ENCODE results near the gene ALOX15B.

ALOX15B gene

GRCh38 chr17:8005967-8006730 lies 32.7 kb upstream of the ALOX15B start:
- TF ChIP-seq CTCF (conservative IDR thresholded peaks at IDR 0.05; ENCODE audit: low read depth, low read length), result no peak

GRCh38 chr17:8006836-8007680 lies 31.8 kb upstream of the ALOX15B start:
- TF ChIP-seq CTCF (conservative IDR thresholded peaks at IDR 0.05; ENCODE audit: low read depth, low read length), result no peak
- H3K4me3 ChIP-seq (ENCODE audit: low read length), result no peak overlapping the region
- DNase-seq (ENCODE audit: low read depth), result no peak

More at GRCh38 chr17:8005967-8006730, 32.7 kb upstream of the ALOX15B start:
- H3K4me3 ChIP-seq (ENCODE audit: low read length), result no peak overlapping the region
- DNase-seq (ENCODE audit: low read depth), result no peak

- TF ChIP-seq CTCF (conservative IDR thresholded peaks at IDR 0.05; ENCODE audit: low read depth, low read length), result no peak
- no peak overlapping the region for H3K4me3 ChIP-seq (ENCODE audit: low read length)
- DNase-seq (ENCODE audit: low read depth), result no peak
Observed at GRCh38 chr17:8007836-8008235, 31.0 kb upstream of the ALOX15B start.

- TF ChIP-seq CTCF (conservative IDR thresholded peaks at IDR 0.05; ENCODE audit: low read depth, low read length), result no peak
- H3K4me3 ChIP-seq (ENCODE audit: low read length), result no peak overlapping the region
Observed at GRCh38 chr17:8012045-8012580, 26.7 kb upstream of the ALOX15B start.

GRCh38 chr17:8012996-8013640 lies 25.7 kb upstream of the ALOX15B start:
- no peak for TF ChIP-seq CTCF (conservative IDR thresholded peaks at IDR 0.05; ENCODE audit: low read depth, low read length)
- DNase-seq (ENCODE audit: low read depth), result no peak
- H3K4me3 ChIP-seq (ENCODE audit: low read length), result no peak overlapping the region

More at GRCh38 chr17:8012045-8012580, 26.7 kb upstream of the ALOX15B start:
- DNase-seq (ENCODE audit: low read depth), result no peak

- no peak overlapping the region for H3K4me3 ChIP-seq (ENCODE audit: low read length)
- no peak for DNase-seq (ENCODE audit: low read depth)
- TF ChIP-seq CTCF (conservative IDR thresholded peaks at IDR 0.05; ENCODE audit: low read depth, low read length), result no peak
Observed at GRCh38 chr17:8013731-8014557, 24.9 kb upstream of the ALOX15B start.
